ENCODE data around the gene GNAZ.

GNAZ gene

DNA sequence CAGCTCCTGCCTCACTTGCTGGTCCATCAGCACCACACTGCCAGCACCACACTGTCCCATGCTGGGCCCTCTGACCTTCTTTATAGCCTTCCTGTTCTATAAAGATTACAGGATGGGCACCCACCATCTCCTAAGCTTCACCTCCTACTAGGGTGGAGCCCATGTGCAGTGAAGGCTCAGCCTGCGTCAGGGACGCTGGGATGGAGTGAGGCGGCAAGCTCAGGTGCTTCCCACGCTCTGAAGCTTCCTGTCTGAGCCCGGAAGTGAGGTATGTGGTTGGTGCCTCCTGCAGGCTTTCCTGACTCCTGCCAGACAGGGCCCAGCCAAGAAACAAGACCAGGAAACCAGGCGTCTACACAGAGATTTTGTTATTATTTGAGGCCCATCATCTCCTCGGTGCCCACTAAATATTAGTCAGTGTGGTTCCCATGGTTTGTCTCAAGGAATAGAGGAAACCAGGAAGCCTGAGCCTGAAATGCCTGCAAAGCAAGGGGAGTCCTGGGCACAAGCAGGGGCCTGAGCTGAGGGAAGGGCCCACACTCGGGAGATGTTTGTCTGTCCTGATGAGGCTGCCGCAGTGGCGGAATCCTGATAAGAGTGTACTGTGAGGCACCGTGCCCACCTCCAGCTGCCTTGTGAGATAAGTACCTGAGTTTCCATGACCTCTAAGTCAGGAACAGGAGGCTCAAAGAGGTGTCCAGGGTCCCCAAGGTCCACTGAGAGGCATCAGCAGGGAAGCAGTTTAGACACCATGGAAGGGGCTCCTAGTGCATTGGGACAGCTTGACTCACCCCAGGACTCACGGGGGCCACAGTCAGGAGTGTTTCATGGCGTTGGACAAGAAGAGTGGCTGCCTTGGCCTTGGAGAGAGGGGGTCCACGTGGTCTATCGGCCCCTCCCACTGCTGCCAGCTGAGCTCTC is 49.4 kb downstream of the GNAZ start:
- DNase-seq (ENCODE audit: low read depth) = no peak

GRCh38 chr22:23120415-23120899 is 50.1 kb downstream of the GNAZ start:
- DNase-seq (ENCODE audit: low read depth) = no peak

DNA sequence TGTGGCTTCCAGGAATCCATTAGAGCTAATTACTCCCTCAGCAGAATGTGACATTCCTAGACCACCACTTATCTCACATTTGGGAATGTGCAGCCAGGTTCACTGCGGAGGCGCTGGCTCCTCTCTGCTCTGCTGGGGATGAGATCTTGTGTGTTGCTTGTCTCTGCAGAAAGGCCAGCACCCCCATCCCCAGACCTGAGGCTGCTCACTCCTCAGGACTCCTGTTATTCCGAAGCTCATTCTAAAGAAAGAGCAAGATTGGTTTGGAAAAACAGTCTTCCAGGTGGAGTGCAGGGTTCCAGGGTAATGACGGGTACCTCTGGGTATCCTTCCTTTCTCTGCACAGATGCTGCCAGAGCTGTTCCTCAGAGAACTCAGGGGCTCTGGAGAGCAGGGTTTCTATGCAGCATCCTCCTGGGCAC is 50.7 kb downstream of the GNAZ start:
- DNase-seq (ENCODE audit: low read depth) = no peak

DNA sequence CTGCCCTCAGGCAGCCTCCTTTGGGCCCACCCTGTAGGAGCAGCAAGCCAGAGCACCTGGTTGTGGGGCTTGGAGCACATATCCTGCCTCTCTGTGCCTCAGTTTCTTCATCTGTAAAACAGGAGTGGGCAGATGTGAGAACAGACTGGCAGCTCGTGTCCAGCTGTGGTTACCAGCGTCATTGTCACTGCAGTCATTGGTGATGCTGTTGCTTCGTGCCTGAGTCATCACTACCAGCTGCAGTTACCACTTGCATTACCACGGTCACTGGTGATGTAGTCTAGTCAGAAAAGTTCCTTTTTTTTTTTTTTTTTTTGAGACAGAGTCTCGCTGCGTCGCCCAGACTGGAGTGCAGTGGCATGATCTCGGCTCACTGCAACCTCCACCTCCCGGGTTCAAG is 51.1 kb downstream of the GNAZ start:
- peak; percentile 33 for DNase-seq (ENCODE audit: low read depth)

GRCh38 chr22:23122216-23122957 is 52.1 kb downstream of the GNAZ start:
- DNase-seq (ENCODE audit: low read depth) = no peak

DNA sequence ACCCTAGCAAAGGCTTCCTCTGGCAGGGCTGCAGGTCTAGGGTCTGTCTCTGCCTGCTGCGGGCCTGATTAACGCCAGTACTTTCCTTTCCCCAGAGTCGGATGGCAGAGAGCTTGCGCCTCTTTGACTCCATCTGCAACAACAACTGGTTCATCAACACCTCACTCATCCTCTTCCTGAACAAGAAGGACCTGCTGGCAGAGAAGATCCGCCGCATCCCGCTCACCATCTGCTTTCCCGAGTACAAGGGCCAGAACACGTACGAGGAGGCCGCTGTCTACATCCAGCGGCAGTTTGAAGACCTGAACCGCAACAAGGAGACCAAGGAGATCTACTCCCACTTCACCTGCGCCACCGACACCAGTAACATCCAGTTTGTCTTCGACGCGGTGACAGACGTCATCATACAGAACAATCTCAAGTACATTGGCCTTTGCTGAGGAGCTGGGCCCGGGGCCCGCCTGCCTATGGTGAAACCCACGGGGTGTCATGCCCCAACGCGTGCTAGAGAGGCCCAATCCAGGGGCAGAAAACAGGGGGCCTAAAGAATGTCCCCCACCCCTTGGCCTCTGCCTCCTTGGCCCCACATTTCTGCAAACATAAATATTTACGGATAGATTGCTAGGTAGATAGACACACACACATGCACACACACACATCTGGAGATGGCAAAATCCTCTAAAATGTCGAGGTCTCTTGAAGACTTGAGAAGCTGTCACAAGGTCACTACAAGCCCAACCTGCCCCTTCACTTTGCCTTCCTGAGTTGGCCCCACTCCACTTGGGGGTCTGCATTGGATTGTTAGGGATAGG is 52.9 kb downstream of the GNAZ start:
- DNase-seq (ENCODE audit: low read depth) = no peak

DNA sequence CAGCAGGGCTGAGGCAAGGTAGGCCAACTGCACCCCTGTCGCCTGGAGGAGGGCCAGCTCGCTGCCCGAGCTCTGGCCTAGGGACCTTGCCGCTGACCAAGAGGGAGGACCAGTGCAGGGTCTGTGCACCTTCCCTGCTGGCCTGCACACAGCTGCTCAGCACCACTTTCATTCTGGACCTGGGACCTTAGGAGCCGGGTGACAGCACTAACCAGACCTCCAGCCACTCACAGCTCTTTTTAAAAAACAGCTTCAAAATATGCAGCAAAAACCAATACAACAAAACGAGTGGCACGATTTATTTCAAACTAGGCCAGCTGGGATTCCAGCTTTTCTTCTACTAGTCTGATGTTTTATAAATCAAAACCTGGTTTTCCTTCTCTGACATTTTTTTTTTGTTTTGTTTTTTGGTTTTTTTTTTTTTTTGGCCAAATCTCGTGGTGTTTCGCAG is 53.5 kb downstream of the GNAZ start:
- no peak for DNase-seq (ENCODE audit: low read depth)

- no peak for DNase-seq (ENCODE audit: low read depth)
Observed at GRCh38 chr22:23124611-23125511, 54.5 kb downstream of the GNAZ start.

DNA sequence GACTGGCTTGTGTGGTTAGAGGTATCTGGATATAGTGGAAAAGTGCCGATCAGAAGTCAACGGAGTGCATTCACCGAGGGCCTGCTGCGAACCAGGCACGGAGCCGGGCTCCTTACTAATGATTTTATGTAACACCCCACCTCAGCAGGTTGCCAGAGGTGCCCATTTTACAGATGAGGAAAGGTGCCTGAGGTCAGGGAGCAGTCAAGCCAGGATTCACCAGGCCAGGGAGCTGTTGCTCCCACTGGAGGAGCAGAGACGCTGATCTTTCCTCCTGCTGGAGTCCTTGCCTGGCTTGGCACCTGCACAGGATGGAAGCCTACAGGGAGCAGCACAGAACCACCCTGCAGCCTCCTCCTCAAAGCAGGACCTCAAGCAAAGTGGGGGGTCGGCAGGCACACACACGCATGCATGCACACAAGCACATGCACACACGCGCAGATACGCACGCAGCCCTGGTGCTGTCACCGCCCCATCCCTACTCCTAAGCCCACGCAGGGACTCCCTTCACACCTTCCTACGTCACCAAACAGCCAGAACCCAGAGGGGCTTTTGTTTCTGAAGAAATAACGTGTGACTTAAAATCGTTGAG is 55.3 kb downstream of the GNAZ start:
- no peak for DNase-seq (ENCODE audit: low read depth)

GRCh38 chr22:23126165-23127054 is 56.1 kb downstream of the GNAZ start:
- DNase-seq (ENCODE audit: low read depth) = no peak

- DNase-seq (ENCODE audit: low read depth) = no peak
Observed at GRCh38 chr22:23127055-23127756, 56.9 kb downstream of the GNAZ start.

- DNase-seq (ENCODE audit: low read depth) = no peak
Observed at GRCh38 chr22:23127788-23128187, 57.5 kb downstream of the GNAZ start.

DNA sequence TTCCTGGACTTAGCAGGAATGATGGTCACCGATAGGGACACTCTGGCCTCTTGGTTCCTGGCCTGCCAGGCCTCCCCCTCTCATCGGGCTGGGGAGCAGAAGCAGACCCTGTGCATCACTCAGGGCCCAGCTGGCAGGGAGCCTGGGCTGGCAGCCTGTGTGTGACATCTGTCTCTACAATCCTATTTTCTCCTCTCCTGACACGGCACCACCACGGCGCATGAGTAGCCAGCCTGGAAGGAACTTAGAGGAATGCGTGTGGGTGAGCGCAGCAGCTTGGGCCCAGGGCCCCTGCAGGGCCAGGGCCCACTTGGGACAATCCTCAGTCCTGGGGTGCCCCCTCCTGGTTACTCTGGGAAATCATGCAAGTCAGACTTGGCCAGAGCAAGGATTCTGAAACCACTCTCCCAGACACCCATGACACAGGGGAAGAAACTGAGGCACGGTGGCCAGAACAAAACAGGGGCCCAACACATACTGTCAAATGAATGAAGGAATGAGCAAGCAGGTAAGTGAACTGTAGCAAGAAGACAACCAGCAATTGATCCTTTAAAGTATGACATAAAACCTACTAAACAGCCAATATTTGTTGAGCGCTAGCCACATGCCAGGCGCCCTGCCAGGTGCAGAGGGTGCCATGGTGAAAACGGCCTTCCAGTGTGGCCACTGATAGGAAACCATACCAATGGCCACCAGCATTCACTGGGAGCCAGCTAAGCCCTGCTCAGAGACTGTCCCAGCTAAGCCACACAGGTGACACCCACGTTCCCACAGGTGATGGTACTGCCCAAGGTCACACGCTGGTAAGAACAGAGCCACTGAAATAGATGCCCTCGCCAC is 58.2 kb downstream of the GNAZ start:
- DNase-seq (ENCODE audit: low read depth) = peak; percentile 79

- no peak for DNase-seq (ENCODE audit: low read depth)
Observed at GRCh38 chr22:23129149-23129548, 58.8 kb downstream of the GNAZ start.

- no peak for DNase-seq (ENCODE audit: low read depth)
Observed at GRCh38 chr22:23130697-23131096, 60.4 kb downstream of the GNAZ start.

DNA sequence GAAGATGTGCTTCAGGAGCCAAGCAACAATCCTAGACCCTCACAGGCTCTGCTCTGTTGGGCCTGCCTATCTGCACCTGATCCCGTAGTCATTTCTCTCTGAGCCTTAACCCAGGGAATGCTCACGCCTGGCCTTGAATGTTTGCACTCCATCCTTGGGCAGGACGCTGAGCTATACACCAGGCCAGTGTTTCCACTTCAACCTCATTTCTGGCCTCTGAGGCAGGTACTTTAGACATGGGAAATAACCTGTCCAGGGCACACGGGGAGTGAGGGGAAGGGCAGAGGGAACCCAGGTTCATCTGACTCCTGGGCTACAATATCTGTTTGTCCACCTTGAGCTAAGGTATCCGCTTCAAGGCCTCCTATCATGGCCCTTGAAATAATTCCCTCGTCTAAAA is 61.6 kb downstream of the GNAZ start:
- no peak for DNase-seq (ENCODE audit: low read depth)

- DNase-seq (ENCODE audit: low read depth) = no peak
Observed at GRCh38 chr22:23132376-23133091, 62.2 kb downstream of the GNAZ start.
